ENCODE results near the gene ARHGEF5.

The ARHGEF5 gene

GRCh38 chr7:144403102-144403501 is 47.9 kb downstream of the ARHGEF5 start:
- no peak for DNase-seq (ENCODE audit: low read depth)
- TF ChIP-seq CTCF (IDR thresholded peaks at IDR 0.05; ENCODE audit: control insufficient read depth, extremely low read depth, insufficient read depth): no peak
- H3K4me3 ChIP-seq (ENCODE audit: low read depth, low read length): no peak overlapping the region

DNA sequence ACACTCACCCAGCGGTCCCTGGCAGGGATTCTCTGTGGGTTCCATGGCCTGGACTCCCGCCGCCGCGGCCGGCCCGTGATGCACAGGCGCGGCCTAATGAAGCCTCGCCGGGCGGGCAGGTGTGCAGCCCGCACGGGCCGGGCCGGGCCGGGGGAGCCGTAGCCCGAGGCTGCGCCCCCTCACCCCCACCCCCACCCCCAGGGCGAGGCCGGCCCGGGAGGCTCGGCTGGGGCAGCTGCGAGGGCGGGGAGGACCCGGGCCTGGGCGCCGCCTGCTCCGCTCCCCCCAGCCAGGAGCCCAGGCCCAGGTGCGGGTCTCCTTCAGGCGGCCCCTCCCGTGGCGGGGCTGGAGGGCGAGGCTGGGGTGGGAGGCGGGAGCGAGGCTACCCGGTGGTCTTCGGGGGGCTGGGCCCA is 48.5 kb downstream of the ARHGEF5 start, which contains the start of gene NOBOX:
Gene NOBOX (minus strand): TSS at position 45 of the 413 bp plus-strand sequence.
- no peak for DNase-seq (ENCODE audit: low read depth)
- no peak for TF ChIP-seq CTCF (IDR thresholded peaks at IDR 0.05; ENCODE audit: control insufficient read depth, extremely low read depth, insufficient read depth)
- H3K4me3 ChIP-seq (ENCODE audit: low read depth, low read length): no peak within 1 kb of the TSS

DNA sequence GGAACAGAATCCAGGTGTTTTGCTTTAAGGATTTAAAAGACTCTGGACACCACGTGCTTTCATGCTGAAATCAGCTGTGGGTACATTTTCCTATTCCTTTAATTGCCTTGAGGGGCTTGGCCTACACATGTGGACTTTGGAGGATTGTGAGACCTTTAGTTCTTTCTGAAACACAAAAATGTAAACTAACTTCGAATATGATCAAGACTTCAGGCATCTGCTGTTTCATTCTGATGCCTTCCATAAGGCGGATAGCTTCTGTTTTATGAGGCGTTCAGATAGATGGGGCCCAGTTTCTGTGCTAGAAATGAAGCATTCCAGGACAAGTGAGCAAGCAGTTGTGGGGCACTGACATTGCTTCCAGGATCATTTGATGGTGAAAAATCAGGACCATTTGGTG is 49.7 kb downstream of the ARHGEF5 start:
- TF ChIP-seq CTCF (IDR thresholded peaks at IDR 0.05; ENCODE audit: control insufficient read depth, extremely low read depth, insufficient read depth): no peak
- no peak for DNase-seq (ENCODE audit: low read depth)
- H3K4me3 ChIP-seq (ENCODE audit: low read depth, low read length): no peak overlapping the region

- DNase-seq (ENCODE audit: low read depth): no peak
- no peak for TF ChIP-seq CTCF (IDR thresholded peaks at IDR 0.05; ENCODE audit: control insufficient read depth, extremely low read depth, insufficient read depth)
- no peak overlapping the region for H3K4me3 ChIP-seq (ENCODE audit: low read depth, low read length)
These were observed 52.2 kb downstream of the ARHGEF5 start for GRCh38 chr7:144407266-144407931.

DNA sequence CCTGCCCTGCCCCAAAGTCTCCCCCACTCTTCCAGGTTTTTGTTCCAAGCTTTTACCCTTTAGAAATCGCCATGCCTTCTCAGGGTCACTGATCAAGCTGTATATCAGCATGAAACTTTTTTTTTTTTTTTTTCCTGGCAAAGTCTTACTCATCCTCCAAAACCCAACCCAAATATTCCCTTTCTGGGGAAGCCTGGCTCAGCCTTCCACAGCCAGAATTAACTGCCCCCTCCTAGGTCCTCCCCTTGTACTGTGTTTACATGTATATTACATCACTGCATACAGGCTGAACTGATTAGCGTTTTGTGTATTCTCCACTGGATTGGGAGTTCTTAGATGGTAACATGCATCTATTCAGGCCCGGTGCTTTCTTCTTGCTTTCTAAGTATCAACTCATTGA is 52.9 kb downstream of the ARHGEF5 start:
- no peak overlapping the region for H3K4me3 ChIP-seq (ENCODE audit: low read depth, low read length)
- DNase-seq (ENCODE audit: low read depth): no peak
- TF ChIP-seq CTCF (IDR thresholded peaks at IDR 0.05; ENCODE audit: control insufficient read depth, extremely low read depth, insufficient read depth): no peak

DNA sequence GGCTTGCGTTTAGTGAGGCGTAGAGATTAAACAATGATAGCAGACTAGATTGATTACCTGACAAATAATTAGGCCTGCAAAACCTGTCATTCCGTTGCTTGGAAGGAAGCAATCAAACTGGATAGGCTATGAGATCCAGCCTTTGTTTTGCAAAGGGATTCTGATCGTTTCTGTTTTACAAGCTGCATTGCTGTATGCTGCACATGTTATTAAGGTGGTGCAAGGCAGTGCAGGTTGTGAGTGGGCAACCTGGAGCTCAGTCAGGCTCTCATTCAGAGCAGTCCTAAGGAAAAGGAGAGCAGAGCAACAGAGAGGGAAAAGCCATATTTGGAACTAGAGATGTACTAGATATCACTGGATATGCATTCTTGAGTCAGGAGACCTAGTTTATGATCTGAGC is 55.2 kb downstream of the ARHGEF5 start:
- no peak overlapping the region for H3K4me3 ChIP-seq (ENCODE audit: low read depth, low read length)
- no peak for TF ChIP-seq CTCF (IDR thresholded peaks at IDR 0.05; ENCODE audit: control insufficient read depth, extremely low read depth, insufficient read depth)
- no peak for DNase-seq (ENCODE audit: low read depth)

GRCh38 chr7:144414815-144415214 is 59.6 kb downstream of the ARHGEF5 start:
- DNase-seq (ENCODE audit: low read depth): no peak
- H3K4me3 ChIP-seq (ENCODE audit: low read depth, low read length): no peak overlapping the region
- TF ChIP-seq CTCF (IDR thresholded peaks at IDR 0.05; ENCODE audit: control insufficient read depth, extremely low read depth, insufficient read depth): no peak

All from LNCaP clone FGC (cell line).